HG02981 (cell line): ENCODE results near the gene FARP2.
"Not testable (repeated sequence)": the region's sequence is repeated elsewhere in the genome, so short reads cannot be mapped to it uniquely, and the experiment has no call there.

ENCODE experiments used
- ATAC-seq: cut with Tn5 transposase; IDR thresholded peaks from one replicate; pipeline ENCODE4 v1.9.1; 2021; ENCODE audit warnings: mild to moderate bottlenecking, moderate library complexity; ENCODE audit not compliant: unreplicated experiment

Gene FARP2

GRCh38 chr2:241355983-241356870 lies at the start of gene FARP2:
Gene FARP2 (plus strand): TSS chr2:241356285. CDS start chr2:241373108, 16,823 bp downstream.
- peak; percentile 75 for ATAC-seq

- no peak for ATAC-seq
Measured at GRCh38 chr2:241307055-241307454, 49.0 kb upstream of the FARP2 start.

GRCh38 chr2:241308267-241308666 lies 47.8 kb upstream of the FARP2 start:
- no peak for ATAC-seq

- no peak for ATAC-seq
Measured at GRCh38 chr2:241308832-241309500, 47.1 kb upstream of the FARP2 start.

- ATAC-seq, result peak; percentile 51
Measured at GRCh38 chr2:241309684-241310117, 46.4 kb upstream of the FARP2 start.

DNA sequence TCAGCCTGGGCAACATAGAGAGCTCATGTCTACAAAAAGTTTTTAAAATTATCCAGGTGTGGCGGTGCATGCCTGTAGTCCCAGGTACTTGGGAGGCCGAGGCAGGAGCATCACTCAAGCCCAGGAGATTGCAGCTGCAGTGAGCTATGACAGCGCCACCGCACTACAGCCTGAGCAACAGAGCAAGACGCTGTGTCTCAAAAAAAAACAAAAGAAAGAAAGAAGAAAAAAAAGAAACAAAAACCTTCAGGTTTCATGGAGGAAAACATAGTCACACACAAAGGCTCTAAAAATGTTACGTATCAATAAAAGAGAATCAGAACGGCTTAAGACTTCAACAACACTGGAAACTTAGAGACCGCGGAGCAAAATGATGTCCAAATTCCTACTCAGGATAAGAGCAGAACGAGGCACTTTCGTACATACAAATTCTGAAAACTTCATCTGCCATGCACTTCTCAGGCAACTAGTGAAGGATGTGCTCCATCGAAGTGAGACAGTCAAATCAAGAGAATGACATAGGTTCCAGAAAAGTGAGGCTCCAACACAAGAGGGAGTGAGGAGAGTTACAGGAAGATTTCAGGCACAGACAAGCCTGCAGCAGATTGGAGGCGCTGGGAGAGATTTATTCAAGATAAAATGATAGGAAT lies 45.0 kb upstream of the FARP2 start:
- no peak for ATAC-seq

GRCh38 chr2:241312082-241312481 lies 44.0 kb upstream of the FARP2 start:
- ATAC-seq, result no peak

- ATAC-seq, result no peak
Measured at GRCh38 chr2:241313543-241314095, 42.5 kb upstream of the FARP2 start.

GRCh38 chr2:241314226-241315092 lies 41.6 kb upstream of the FARP2 start:
- ATAC-seq, result no peak

DNA sequence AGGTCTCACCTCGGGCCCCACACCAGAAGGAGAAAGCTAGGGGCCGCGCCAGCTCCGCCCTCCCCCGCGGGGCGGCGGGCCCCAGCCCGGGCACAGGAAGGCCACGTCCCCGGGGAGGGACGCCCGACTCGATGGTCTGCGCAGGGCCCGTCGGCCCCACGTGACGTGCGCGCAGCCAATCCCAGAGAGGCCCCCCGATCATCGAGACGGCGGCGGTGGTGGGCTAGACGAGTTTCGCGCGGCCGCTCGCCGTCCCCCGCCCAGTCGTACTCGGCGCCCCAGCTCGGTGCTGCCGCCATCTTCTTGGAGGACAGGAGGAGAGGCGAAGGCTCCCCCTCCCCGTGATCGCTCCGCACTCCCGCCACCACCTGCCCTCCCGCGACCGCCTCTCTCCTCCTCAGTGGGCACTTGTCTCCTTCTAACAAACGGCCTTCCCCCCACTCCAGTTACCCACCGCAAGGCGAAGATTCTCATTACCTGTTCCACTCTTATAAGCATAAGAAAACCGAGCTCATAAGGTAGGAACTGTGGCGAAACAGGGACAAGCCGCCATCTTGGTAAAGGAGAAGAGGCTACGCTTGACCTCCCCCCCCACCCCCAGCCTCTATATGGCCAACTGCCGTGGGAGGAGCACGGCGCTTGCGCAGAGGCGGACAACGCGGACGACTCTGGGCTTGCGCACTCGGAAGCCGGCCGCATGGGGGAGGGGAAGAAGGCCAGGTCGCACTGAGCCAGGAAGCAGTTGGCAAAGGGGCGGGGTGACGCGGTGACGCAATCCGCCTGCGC lies 40.8 kb upstream of the FARP2 start, which contains the start of gene HDLBP:
TSS of gene HDLBP (minus strand) at position 580 of the 786 bp plus-strand sequence. CDS start 48,803 bp downstream, outside the sequence.
- ATAC-seq, result peak; percentile 68

DNA sequence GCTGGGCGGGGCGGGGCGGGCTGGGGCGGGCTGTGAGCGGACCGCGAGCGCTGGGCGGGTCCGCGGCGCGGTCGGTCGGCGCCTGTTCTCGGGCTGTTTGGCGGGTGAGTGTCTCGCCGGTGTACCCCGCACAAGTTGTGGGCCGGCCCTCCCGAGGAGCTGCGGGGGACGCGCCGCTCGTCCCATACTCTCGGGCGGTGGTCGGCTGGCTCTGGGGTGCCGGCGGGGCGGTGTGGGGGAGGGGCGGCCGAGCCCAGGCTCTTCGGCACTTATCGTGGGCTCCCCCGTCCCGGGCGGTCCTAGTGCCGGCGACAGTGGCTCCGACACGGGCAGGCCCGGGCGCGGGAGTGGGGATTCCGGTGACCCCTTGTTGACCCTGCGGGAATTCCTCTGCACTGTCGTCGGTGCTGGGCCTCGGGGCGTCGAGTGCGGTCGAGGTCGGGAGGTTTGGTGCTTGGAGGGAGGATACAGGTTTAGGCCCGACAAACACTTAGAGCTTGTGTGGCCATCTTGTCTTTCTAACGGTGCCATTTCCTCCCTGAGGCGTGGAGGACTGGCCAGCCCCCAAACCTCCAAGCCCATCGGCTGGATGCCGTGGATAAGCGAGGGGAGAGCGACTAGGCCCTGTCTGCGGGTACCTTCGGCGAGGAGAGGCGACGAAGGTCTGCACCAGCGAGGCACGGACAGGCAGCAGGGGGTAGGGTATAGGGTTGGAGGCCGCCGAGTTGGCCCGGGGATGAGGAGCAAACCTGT lies 40.0 kb upstream of the FARP2 start, which contains the start of gene SEPTIN2:
TSS of gene SEPTIN2 (plus strand) at position 47 of the 753 bp plus-strand sequence. CDS start 8,308 bp downstream, outside the sequence.
- peak; percentile 34 for ATAC-seq

- ATAC-seq, result no peak
Measured at GRCh38 chr2:241316825-241317224, 39.3 kb upstream of the FARP2 start.

- ATAC-seq, result no peak
Measured at GRCh38 chr2:241317391-241317790, 38.7 kb upstream of the FARP2 start.

GRCh38 chr2:241318830-241319229 lies 37.3 kb upstream of the FARP2 start:
- not testable (repeated sequence) for ATAC-seq

- no peak for ATAC-seq
Measured at GRCh38 chr2:241320394-241320793, 35.7 kb upstream of the FARP2 start.

DNA sequence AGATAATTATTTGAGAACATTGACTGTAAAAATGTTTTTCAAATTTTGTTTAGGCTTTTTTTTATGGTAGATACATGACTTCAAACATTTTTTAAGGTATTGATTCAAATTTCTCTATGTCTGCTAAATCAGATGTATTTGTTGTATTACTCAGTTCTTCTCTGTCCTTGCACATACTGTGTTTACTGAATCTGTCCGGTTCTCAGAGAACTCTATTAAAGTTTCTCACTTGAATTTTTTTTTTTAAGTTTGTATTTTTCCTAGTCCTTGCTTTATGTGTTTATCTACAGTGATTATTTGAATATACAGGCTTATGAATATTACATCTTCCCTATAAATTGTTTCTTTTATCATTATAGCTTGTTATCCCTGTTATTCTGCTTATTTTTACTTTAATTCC lies 35.1 kb upstream of the FARP2 start:
- no peak for ATAC-seq

DNA sequence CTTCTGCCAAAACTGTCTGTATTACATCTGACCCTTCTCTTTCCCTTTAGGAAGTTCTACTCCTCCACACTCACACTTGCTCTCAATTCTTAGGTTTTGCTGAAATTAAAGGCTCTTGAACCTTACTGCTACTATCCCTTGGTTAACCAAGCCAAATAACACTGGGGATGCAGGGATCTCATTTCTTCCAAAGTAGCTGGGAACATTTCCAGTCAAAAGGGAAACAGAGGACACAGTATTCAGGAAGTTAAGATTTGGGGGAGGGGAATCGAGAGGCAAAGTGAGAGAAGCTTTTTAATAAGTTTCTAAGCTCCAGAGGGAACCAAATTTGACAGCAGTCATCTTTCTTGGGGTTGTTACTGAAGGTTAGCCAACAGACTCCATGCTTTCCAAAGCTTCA lies 34.2 kb upstream of the FARP2 start:
- ATAC-seq, result no peak

- ATAC-seq, result no peak
Measured at GRCh38 chr2:241323778-241324177, 32.3 kb upstream of the FARP2 start.
